Forelimb muscle (tissue), 1 donor: ENCODE results near the gene ATP1B3. TPM values are rescaled to one million over a fixed set of nuclear protein-coding genes. Genes with fewer than 3 reads are reported as not detected.
"Not testable (repeated sequence)": the region's sequence is repeated elsewhere in the genome, so short reads cannot be mapped to it uniquely, and the experiment has no call there.

ENCODE experiments used
- DNase-seq: peaks from one replicate; pipeline ENCODE4 v3.0.0-alpha.2; 2013; ENCODE audit warnings: low read depth
- polyA plus RNA-seq: library from polyadenylated mRNA; unstranded; fragments of 120-200 nt; gene quantifications from one replicate; pipeline ENCODE4 v1.2.1, GENCODE V29; 2013; ENCODE audit not compliant: insufficient read length

ATP1B3 gene
- polyA plus RNA-seq, 1 donor, result 92.4 TPM

DNA sequence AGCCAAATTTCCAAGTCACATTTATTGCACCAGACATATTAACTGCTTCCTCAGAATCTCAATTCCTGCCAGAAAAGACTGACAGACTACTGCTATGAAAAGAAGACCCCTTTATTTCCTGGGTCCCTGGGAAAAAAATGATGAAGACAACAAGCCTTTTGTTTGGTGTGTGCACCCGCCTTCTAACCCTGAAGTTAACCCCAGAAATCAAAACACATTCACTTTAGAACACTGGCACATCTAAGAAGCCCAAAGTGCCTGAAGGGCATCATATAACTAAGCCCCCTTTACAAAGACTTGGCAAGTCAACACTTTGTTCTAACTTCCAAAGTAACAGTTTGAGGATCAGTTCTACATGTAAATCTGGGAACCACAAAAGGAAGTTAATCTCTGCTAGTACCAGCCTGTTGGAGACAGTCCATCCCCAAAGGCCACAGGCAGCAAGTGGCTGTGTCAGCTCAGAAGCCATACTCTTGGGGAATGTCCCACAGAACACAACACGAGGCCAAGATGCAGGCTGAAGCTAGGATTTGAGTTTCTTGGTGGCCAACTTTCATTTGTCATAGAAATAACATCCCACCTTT is 16.3 kb upstream of the ATP1B3 start:
- DNase-seq, result no peak

DNA sequence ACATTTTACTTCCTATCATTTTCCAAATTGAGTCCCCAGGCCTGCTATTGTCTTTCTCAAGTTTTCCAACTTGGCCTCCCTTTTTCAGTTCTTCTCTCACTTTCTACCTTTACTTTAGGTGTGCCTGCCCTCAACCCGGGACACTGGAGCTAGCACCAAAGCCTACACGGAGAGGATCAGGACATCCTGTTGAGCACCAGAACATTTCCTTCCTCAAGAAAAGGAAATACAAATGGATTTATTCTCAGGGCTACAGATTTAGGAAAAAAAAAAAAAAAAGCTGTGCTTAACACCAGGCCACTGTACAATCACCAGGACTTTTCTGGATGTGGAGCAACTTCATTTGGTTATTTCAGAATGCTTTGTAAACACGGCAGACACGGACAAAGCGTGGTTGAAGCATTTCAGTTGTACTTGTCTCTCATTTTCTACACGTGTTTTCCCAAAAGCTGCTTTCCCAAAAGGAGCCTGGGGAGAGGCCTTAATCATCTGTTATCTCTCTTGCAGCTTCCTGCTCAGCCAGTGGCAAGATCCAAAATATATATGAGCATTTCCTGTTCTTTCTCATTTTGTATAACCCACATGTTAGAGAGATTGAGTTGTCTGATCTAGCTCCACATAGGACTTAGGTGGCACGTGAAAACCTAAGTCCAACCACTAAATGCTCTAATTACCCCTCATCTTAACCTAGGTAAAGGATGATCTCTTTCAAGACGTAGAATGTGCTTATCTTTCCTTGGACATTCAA is 15.5 kb upstream of the ATP1B3 start:
- DNase-seq, result no peak

DNA sequence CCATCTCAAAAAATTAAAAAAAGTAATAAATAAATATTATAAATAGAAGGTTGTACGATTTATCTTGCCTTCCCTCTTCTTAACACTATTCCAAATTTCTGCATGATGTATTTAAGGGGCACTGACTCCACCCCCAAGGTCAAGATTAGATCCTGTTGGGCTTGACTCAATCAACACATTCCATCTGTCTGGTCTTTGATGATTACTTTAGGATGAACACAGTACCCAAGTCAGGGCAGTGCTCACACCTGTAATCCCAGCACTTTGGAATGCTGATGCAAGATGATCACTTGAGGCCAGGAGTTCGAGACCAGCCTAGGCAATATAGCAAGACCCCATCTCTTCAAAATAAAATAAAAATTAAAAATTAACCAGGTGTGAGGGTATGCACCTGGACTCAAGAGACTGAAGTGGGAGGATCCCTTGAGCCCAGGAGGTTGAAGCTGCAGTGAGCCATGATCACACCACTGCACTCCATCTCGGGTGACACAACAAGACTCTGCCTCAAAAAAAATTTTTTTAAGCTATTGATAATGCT is 14.1 kb upstream of the ATP1B3 start:
- no peak for DNase-seq

GRCh38 chr3:141863491-141863890 is 13.0 kb upstream of the ATP1B3 start:
- DNase-seq, result no peak

DNA sequence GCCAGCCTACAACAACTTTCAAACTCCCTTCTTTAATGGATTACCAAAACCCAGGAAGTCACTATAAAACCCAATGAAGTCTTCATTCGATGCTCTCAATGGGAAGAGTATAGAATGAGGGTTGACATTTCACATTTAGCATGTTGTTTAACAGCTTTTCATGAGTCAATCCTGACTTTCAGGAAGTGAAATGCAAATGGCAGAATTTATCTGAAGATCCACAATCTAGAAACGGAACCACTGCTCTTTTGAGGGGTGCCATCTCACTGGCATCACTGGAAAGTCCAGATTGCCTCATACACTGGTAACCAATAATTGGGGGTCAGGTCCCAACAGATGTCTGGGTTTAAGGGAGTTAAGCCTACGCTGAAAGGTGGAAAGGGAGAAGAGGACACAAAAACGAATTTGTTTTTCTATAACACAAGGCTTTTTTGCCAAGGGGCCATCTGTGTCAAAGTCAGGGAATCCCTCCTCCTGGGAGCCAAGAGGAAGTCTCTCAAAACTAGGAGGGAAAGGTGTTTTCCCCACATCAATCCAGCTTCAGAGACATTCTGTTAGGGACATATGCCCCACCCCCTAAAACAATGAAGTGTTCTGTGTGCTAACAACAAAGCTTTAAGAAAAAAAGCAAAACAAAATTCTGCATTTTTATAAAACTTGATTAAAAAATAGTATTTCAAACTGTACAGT is 12.0 kb upstream of the ATP1B3 start:
- no peak for DNase-seq

GRCh38 chr3:141865101-141865500 is 11.3 kb upstream of the ATP1B3 start:
- DNase-seq, result no peak

DNA sequence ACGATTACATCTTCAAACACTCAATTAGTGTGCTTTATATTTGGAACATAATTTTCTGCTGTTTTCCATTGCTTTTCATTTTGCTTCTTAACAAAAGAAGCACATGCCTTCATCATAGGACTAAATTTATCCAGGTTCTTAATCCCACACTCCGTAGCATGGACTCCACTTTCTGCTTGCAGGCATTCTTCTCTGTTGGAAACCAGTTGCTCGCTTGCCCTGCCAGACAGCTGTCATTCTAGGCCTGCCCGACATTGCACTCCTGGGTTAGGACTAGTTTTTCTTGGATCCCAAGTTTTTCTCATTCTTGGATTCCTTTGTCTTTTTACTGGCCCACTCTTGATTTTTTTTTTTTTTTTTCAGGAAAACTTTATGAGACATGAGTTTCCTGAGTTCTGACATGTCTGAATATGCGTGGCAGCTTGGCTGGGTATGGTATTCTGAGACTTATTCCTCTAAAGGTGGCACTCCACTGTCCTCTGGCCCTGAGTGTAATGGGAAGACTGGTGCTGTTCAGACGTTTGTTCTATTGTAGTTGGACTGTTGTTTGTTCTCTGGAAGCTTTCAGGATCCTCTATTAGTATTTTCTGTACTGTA is 6.3 kb upstream of the ATP1B3 start:
- no peak for DNase-seq

- peak; percentile 52 for DNase-seq
These were observed 1.0 kb upstream of the ATP1B3 start for GRCh38 chr3:141875374-141875892.

DNA sequence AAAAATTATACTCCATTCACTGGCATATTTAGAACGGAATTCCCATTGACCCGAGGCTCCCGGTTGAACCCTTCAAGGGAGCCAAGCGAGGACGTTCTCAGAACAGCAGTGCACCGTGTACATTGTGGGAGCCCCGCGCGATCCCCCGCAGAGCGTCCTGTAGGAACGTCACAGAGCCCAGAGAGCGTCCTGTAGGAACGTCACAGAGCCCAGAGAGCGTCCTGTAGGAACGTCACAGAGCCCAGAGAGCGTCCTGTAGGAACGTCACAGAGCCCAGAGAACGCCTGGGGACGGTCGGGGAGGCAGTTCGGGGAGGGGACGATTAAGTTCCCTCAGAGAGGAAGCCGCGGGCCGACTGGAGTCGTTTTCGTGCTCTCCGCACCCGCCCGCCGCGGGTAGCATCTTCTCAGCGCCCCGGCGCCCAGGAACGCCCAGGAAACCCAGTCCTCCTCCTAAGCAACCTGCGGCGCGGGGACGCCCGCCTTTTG is 506 bp upstream of the ATP1B3 start:
- DNase-seq, result no peak

DNA sequence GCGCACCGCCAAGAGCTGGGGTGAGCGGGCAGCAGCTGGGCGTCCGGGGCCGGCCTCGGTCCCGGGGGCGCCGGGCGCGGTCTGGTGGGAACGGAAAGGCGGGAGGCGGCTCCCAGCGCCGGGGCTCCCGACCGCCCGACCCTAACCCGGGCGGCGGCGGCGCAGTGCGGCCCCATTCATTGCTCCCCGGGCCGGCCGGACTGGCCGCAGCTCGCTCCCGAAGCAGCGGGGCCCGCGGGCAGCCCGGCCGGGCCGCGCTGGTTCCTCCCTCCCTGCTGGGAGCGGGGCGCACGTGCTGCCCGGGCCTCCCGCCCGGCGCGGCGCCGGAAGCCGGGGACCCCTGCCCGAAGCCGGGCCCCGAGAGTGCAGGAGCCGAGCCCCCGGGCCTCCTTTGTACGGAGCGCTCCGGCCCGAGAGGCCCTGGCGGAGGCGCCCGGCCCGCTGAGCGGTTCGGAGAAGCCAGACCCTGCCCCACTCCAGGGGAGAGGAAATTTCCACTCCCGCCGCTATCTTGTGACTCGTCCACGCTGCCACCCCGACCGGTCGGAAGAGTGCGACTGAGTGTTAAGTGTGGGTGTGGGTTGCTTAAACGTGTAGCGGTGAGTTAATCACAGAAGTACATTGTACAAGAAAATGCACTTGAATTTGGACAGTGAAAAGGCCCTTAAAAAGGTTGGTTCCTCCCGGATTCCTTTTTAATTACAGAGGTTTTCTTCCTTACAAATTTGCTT is 613 bp downstream of the ATP1B3 start:
- DNase-seq, result no peak

- no peak for DNase-seq
These were observed 1.5 kb downstream of the ATP1B3 start for GRCh38 chr3:141877911-141878310.

GRCh38 chr3:141878326-141878725 is 1.9 kb downstream of the ATP1B3 start:
- DNase-seq, result no peak

DNA sequence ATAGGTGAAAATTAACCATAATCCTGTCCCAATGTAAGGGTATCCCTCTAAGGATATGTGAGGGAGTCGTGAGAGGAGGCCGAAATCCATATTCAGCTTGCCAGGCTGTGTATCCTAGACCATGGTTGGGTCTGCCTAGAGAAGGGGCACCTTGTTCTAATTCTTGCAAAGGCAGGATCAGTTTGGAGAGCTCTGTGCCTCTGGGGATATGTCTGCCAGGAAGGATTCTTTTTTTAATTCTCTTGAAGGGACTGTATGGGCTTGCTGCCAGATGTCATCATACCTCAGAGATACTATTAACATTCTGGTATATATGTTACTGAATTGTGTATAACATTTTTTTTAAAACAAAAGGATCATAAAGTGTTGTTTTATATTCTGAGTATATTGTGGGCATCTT is 2.4 kb downstream of the ATP1B3 start:
- no peak for DNase-seq

- no peak for DNase-seq
These were observed 5.3 kb downstream of the ATP1B3 start for GRCh38 chr3:141881702-141882101.

DNA sequence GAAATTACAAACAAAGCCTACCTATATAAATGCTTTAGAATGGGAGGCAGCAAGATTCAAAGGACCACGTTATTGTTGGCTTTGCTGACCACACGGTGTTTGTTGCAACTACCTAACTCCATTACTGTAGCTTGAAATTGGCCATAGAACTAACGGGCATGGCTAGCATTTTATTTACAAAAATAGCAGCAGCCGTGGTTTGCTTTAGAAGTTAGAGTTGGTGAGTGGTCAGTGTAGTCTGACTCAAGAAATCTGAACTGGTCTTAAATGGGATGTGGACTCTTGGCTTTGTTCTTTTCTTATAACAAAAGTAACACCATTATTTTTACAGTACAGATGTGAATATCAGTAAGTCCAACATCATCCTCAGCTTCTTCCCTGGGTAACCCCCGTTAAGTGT is 10.6 kb downstream of the ATP1B3 start:
- no peak for DNase-seq

DNA sequence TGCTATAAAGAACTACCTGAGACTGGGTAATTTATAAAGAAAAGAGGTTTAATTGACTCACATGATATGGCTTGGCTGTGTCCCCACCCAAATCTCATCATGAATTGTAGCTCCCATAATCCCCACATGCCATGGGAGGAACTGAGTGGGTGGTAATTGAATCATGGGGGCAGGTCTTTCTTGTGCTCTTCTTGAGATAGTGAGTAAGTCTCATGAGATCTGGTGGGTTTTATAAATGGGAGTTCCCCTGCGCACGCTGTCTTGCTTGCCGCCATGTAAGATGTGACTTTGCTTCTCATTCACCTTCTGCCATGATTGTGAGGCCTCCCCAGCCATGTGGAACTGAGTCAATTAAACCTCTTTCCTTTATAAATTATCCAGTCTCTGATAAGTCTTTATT is 12.1 kb downstream of the ATP1B3 start:
- DNase-seq, result not testable (repeated sequence)

GRCh38 chr3:141894524-141895176 is 18.2 kb downstream of the ATP1B3 start:
- DNase-seq, result no peak

- DNase-seq, result no peak
These were observed 19.3 kb downstream of the ATP1B3 start for GRCh38 chr3:141895731-141896130.

DNA sequence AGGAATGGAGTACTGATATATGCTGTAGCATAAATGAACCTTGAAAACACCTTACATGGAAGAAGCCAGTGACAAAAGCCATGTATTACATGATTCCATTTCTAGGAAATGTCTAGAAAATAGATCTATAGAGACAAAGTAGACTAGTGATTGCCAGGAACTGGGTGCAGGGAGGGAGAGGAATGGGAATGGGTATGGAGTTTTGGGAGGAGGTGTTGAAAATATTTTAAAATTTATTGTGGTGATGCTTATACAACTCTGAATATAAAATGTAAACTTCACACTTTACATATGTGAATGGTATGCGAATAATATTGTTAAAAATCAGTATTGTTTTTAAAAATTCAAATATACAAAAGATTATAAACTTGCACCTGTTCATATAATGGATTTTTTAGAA is 22.5 kb downstream of the ATP1B3 start:
- DNase-seq, result no peak

DNA sequence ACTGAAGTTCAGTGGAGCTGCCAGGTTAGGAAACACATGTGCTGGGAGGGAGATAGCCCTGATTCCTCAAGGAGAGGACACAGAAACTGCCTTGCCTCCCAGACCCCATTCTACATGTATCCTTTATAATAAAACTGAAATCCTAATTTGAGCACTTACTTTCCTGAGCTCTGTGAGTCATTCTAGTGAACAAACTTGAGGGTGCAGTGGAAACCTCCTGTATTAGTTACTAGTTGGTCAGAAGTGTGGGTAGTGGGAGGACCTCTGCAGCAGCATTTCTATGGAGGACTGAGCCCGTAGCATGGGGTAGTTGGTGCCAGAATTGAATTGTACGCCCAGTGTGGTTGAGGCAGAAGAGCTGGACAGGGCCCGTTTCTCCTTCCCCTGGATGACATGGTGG is 23.9 kb downstream of the ATP1B3 start:
- no peak for DNase-seq

DNA sequence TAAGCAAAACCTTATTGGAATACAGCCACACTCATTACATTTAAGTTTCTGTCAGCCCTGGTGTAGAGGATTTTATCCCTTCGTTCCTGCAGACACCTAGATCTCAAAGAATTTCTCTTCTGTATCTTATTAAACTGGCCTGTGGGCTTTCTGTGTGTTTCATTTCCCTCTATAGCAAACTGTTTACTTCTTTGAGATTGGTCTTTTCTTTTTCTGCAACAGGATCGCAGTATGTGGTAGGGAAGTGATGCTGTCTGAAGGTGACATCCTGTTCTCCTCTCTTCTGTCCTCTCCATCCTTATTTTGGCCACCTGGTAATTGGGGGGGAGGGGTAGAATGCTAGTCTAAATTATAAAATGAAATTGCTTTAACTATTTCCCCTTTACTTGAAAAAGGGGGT is 25.5 kb downstream of the ATP1B3 start:
- no peak for DNase-seq
